CD4-positive, alpha-beta T cell treated with Interleukin-2 at 100 ng/mL for 4 hours (primary cell): Measurements from ENCODE around the gene UBE2G2.

ENCODE experiments used
- DNase-seq: peaks from one replicate; pipeline ENCODE4 v3.0.0-alpha.2; 2020; ENCODE audit warnings: low spot score

The UBE2G2 gene

DNA sequence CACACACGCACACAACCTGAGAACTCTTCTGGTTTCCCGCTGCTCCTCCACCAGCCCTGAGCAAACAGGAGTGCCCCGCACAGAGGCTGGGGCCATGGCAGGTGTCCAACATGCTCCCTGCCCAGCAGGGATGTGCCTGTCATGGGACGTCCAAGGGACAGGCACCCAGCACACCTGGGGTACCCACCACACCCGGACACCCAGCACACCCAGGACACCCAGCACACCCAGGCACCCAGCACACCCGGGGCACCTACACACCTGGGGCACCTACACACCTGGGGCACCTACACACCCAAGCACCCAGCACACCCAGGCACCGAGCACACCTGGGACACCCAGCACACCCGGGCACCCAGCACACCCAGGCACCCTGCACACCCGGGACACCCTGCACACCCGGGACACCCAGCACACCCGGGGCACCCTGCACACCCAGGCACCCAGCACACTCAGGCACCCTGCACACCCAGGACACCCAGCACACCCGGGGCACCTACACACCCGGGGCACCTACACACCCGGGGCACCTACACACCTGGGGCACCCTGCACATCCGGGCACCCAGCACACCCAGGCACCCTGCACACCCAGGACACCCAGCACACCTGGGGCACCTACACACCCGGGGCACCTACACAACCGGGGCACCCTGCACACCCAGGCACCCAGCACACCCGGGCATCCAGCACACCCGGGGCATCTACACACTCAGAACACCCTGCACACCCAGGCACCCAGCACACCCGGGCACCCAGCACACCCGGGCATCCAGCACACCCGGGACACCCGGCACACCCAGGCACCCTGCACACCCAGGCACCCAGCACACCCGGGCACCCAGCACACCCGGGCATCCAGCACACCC lies 37.9 kb downstream of the UBE2G2 start:
- DNase-seq: no peak

DNA sequence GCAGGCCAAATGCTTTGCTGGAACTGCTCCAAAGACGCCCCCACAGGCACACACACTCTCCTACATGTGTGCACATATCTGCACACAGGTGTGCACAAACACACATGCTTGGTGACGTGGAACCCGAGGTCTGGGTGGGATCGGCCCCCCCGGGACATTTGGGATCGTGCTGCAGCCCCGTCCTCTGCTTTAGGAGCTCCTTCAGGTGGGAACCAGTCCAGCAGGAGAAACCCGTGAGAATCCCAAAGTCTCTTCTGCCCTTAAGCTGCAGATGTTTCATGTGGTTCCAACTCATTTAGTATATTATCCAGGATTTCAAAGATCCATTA lies 38.6 kb downstream of the UBE2G2 start:
- no peak for DNase-seq

DNA sequence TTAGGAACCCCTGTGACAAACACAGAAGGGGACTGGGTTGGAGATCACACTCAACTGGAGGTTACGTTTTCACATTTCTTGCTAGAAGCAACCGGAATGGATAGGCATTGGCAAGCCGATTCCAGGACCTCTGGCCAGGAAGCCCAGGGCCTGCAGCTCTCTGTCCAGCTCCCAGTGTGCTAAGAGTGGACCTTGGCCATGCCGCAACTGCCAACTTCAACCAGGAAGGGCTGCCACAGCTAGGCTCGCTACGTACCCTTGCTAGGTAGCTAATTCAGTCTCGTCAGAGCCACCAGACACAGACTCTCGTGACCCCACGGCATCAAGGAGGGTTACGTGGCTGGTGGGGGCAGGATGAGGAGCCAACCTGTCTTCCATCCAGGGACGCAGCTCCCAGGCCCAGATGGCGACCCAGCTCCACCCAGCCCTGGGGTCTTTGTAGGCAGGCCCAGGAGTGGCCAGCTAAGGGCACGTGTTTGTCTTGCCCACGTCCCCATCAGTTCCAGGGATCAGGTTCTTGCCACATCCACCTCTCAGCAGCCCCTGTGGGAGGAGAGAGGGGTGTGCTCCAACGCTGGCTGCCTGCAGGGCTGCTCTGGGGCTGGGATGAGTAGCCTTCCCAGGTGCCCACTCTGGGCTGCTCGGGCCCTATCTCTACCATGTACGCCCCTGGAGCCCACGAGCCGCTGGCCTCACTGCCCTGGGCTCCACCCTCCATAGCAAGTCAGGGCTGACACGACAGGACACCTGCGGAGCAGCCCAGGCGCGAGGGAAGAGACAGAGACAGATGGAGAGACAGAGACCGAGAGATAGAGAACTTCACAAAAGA lies 39.2 kb downstream of the UBE2G2 start:
- no peak for DNase-seq

DNA sequence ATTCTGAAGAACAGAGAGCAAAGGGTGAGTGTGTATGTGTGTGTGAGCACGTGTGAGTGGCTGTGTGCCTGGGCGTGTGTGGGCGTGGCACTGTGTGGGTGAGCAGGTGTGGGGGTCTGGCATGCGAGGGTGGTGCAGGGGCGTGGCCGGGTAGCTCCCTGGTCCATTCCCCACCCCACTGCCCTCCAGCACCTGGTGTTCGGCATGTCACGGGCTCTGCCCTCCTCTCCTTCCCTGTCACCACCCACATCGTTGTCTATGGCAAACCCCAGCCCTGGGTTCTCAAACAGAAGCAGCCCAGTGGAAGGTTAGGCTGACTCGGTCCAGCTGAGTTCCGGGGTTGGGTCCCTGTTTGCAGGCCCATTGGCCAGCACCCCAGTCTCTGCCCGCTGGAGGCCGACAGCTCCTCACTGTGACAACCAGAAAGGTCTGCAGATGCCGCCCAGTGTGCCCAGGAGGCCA lies 39.8 kb downstream of the UBE2G2 start:
- no peak for DNase-seq

DNA sequence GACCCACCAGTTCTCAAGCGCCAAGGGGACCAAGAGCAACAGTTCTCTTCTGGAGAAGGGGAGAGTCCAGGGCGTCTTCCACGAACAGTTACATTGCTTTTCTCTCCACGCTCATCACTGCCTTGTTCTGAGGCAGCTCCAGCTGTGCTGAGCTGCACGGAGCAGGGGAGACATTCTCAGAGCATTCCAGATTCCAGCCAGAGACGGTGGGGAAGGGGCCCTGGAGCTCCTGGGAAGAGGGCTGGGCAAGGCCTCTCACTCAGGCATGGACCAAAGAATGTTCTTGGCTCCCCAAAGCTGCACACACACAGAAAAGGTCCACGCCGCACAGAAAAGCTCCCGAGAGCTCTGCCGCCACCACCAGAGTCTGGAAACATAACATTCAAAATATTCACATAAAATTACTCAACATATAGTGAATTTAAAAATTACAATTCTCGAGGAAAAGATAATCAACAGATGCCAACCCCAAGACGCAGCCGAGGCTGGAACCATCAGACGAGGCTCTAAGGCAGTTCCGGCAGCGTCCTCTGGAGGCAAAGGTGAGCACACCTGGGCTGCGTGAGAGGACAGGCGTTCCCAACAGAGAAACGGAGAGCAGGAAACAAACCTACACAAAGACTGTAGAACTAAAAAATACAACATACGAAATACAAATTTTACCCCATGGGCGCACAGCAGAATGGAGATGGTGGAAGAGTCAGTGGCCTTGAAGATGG lies 40.5 kb downstream of the UBE2G2 start:
- DNase-seq: no peak

DNA sequence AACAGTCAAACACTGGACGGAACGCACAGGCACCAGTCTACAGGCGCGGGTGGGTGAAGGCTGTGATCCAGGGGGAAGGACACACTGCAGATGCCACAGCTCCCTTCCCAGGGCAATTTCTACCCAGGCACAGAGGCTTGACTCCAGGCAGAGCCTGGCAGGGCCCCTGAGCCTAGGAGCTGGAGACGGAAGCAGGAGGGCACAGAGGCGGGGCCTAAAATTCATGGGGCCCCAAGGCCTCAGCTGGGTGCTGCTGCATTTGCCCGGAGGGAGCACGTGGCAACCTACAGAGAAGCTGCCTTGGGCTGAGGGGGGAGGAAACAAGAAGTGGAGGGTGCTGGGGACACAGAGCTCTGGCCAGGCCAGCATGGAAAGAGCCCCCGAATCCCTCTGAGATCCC lies 41.2 kb downstream of the UBE2G2 start:
- DNase-seq: no peak

DNA sequence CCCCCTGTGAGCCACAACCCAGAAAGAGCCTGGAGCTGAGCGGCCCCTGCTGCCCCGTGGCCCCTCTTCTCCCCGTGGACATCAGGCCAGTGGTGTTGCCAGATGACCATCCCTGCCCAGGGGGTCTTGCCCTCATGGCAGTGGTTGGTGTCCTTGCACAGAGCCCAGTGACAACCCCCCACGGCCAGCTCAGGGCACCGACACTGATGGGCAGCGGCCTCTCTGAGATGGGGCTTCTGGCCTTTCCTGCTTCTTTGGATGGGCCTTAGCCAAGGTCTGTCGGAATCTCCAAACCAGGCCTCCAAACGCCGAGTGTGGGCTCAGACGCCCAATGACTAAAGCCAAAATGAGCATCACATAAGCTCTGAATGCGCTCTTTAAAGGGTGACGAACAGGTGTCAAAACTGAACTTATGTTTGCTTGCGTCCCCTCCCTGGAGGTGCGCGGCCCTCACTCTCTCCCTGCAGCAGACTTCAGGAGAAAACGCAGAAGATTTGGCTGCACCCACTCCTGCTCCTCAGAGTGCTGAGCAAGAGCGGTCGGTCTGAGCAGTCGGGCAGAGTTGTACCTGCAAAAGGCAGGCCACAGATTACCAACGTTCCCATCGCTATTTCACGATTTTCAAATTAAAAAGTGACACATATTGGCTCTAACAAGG lies 41.9 kb downstream of the UBE2G2 start:
- no peak for DNase-seq

DNA sequence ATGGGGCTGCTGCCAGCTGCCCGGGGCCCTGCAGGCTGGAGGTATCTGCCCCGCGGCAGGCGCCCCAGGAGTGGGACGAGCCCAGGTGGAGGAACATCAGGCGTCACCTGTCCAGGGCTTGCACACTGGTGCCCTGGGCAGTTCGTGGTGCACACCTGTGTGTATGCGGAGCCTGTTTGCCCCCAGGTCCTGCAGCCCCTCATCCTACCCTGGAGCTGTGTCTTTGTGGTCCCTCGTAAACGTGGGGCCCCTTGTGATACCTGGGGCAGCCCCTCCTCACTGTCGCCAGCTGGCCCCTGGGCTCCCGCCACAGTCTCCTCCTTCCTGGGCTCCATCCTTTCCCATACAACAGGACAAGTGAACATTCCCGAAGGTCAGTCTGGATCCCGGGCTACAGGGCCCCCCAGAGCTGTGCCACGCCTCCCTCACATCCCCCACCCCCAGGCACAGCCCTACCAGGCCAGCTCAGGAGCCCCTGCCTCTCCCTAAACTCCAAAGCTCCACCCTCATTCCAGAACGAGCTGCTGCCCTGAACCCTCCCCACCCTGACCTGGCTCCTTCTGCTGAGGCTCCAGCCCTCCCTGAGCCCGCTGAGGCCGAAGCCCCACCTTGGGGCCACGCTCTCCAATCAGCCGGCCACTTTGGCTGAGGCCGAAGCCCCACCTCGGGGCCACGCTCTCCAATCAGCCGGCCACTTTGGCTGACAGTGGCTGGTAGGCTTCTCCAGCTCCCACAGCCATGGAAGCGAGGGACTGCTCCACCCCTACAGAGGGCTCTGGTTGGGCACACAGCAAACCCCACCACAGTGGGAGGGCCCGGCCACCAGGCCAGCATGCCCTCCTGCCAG lies 42.6 kb downstream of the UBE2G2 start:
- DNase-seq: no peak

DNA sequence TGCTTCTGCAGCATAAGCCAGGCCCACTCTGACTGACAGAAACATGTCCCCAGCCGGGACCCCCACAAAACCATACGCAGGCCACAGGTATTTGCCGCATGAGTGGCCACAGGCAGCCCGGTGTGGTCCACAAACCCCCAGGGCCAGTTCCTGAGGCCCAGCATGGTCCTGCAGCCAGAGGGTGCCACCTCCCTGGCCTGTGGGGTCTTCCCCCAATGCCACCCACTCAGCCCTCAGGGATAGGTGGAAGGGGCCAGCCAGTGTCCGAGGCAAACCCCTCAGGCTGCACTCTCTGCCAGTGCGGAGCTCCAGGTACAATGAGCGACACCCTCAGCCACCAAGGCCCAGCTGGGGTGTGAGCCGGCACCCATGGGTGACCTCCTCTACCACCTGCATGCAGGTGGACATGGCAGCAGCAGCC lies 43.5 kb downstream of the UBE2G2 start:
- DNase-seq: no peak

DNA sequence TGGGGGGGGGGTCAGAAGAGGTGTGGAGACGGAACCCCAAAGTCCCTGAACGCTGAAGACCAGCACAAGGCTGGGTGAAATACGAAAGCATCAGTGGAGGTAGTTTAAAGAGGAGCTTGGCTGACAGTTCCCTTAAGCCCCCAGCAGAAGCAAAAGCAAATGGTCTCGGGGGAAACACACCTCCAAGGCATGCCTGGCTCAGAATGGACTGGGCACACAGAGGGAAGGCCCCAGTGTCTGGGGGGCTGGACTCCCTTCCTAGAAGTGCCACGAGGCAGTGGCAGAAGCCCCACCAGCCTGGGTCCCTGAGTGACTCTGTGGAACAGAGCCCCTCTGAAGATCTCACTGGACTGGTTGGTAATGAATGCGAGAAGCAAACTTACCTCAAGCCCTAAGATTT lies 43.9 kb downstream of the UBE2G2 start:
- no peak for DNase-seq

DNA sequence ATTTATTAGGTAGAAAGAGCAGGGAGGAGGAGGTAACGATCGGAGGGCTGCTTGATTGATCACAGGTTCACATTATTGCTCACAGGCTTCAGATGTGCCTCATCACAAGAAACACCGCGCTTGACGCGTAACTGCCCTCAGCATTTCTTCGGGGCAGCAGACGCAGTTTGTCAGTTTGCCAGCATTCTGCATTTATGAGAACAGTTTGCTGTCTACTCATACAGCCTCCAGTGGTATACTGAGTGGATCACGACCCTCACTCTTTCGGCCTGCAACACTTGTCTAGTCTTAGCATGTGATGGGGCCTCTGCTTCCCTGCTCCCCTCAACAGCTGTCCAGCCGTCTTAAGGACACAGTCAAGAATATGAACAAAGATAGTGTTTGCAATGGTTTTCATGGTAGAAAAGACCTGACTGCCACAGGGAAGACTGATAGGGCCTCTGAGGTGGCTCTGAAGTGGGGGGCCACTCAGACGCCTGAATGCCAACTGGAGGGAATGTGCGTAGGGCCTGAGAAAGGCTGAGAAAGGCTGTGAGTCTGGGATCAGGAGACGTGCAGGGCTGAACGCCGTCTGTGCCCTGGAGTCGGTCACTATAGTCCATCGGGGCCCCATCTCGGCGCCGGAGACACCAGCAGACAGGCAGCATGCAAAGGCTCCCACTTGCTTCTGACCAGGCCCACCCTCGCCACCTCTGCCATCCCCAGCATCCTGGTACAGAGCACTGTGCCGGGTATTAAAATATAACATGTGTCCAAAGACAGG lies 45.0 kb downstream of the UBE2G2 start:
- no peak for DNase-seq

DNA sequence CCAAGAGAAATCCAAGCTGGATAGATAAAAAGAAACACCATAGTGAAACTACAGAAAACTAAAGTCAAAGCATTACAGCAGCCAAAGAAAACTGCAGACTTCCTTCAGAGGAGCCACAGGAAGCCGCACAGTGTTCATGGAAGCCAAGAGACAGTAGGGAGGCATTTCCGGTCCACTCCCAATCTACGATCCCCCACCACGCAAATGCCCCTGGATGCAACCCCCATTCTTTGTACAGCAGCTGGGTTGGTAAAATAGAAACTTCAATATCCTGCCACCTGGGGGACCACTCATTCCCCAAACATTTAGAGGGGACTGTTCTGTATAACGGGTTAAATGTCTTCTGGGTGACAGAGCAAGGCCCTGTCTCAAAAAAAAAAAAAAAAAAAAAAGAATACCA lies 46.4 kb downstream of the UBE2G2 start:
- peak; percentile 5 for DNase-seq

DNA sequence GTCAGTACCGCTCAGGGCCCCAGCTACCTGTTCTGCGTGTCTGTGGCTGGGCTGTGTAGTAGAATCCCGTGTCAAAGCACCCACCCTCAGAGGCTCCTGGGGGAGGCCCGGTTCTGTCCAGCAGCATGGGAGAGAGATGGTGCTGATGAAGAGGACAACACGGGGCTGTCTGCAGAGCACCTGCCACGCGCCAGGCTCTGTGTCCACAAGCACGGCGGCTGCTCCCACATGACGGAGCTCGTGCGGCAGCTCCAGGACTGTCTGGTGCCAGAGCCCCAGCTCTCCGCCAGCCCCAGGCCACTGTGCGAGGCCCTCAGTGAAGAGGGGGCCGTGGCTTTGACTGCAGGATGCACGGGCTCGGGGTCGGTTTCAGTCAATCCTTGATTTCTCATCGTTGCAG lies 48.3 kb downstream of the UBE2G2 start:
- no peak for DNase-seq

DNA sequence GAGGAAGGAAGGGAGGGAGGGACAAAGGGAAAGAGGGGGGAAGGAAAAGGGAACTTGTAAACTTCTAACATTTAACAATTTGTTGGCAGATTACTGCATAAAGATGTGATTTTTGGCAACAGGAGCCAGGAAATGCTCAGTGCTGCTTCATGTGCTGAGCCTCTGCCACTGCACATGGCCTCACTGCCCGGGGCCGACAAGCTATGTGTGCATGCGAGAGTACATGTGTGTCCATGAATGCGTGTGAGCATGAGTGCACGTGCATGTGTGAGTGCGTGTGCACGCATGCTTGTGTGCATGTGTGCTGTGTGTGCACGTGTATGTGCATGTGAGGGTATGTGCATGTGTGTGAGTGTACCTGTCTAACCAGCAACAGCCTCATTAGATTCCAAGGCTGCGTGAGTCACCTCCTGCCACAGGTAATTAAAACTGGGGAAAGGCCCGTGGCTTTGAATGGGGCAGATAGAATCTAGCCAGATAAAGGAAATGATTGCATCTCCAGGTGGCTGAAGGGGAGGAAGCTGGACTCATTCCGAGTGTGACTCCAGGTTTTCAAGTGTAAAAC lies 48.9 kb downstream of the UBE2G2 start:
- no peak for DNase-seq

DNA sequence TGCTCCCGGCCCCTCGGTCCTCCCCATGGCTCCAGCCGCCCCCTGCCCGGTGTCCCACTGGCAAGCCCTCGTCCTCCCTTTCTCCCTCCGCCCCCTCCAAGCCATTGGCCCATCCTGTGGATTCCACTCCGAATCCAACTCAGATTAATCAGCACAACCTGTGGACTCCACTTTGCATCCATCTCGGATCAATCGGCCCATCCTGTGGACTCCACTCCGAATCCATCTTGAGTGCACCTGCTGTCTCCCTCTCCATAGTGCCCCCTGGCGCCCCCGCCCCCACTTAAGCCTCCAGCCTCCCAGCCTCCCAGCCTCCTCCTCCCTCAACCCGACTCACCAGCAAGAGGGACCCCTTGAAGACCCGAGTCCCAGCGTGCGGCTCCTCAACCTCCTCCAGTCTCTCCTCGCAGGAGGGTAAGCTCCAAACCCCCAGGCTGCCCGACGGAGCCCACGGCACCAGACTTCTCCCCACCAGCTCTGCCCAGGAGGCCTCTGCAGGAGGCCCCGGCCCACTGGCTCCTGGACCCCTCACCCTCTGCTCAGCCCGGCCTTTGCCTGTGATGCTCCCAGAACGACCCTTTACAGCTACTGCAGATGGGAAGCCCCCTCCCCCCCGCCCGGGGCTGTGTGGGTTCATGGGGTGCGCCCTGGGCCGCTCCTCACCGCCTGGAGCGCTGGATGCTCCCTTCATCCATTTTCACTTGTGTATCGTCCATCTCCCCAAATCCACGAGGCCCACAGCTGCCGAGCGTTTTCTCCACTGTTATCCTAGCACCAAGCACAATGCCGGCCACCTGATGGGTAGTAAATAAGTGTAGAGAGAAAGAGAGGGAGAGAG lies 49.6 kb downstream of the UBE2G2 start:
- DNase-seq: no peak

DNA sequence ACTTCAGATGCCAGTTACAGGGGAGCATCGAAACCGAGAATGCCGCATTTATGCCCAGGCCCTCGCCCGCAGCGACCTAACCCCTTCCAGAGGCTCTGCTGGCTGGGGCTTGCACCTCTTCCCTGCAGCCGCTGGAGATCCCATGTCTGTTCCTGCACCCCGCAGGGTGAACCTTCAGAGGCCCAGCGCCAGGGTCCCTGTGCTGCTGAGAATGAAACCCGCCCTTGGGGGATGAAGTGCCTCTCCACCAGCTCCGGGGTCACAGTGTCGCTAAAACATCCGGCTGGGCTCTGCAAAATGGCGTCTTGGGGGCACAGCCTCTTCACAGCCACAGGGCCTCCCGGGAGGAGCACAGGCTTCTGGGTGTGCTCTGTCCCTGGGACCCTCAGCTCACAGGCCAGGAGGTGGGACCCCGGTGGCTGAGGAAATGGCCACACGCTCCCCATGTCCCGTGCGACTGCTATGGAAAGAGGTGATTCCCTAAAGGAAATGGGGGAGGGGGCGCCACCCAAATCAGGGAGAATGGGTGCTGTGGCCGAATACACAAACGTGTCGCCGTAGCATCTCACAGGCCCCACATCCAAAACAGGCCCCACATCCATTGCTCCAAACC lies 50.3 kb downstream of the UBE2G2 start:
- DNase-seq: no peak

DNA sequence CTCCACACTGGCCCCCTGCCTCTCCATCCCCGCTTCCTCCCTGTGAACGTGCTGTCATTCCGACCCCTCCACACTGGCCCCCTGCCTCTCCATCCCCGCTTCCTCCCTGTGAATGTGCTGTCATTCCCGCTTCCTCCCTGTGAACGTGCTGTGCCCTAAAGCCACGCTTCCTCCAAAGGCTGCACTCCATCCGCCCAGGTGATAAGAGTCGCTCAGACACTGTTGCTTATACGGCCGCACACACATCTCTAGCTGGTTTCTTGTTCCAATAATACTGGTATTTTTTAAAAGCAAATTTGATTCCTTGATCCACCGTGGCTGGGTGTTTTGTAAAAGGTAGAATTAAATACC lies 51.0 kb downstream of the UBE2G2 start:
- DNase-seq: no peak

DNA sequence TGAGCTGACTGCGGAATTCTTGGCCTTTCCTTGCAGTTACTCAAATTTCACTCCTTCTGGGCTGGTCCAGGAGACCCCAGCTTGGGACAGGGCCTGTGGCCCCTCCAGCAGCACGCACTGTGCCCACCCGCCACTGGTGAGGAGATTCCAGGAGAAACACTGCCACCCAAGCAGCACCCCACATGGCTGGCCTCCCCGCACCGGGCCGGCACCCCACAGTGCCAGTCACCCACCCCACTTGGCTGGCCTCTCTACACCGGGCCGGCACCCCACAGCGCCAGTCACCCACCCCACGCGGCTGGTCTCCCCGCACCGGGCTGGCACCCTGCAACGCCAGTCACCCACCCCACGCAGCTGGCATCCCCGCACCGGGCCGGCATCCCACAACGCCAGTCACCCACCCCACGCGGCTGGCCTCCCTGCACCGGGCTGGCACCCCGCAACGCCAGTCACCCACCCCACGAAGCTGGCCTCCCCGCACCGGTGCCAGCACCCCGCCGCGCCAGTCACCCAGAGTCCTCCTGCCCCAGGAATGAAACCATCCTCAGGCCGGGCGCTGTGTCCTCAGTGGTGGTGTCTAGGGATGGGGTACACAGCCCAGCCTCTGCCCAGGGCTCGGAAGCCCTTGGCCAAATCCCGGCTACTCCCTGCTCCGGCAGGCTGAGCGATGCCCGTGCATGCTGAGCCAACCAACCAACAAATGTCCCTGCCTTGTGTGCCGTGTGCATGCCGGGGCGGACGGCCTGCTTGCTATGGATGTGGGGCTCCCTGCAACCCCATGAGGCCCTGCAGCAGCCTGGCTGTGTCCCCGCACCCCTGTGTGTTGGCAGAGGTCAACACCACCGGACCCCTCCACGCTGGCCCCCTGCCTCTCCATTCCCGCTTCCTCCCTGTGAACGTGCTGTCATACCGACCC lies 51.6 kb downstream of the UBE2G2 start:
- DNase-seq: no peak
